Subcutaneous adipose tissue (tissue), 4 donors: ENCODE measurements around the gene GLI2. TPM values are rescaled to one million over a fixed set of nuclear protein-coding genes. Genes with fewer than 3 reads are reported as not detected.

Experiments used
- total RNA-seq, 4 donors: library from RNA; depleted of rRNA; stranded (reverse); fragments of >200 nt; gene quantifications; one replicate each; pipeline ENCODE4 v1.1.0, GENCODE V29; 2016
- TF ChIP-seq, protein P1 (sequence below): fragments of 450-650 bp; IDR thresholded peaks from one replicate; pipeline ENCODE4 v1.5.1; 2016; ENCODE audit warnings: low read depth, mild to moderate bottlenecking, control low read depth, antibody characterized with exemption, moderate library complexity

GLI2 gene
- total RNA-seq, 4 donors from 2014 or later, result 0.82 to 1.5 (median 1.0) TPM

DNA sequence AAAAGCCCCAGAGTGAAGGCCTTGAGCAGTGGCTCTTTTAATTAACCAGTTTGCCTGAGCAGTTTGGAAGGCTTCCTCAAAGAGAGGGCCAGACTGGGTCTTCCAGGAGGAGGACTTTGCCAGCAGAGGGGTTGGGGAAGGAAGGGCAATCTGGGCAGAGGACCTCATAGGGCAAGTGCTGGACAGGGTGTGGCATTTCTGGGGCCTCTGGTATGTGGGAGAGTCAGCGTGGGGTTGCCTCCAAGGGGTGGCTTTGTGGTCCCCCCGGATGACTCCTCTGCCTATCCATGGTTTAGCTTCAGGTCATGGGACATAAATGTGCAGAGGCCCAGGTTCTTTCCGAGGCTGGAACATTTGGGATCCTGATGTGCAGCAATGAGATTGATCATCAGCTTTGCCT is 12.6 kb downstream of the GLI2 start:
- TF ChIP-seq, protein P1, sequence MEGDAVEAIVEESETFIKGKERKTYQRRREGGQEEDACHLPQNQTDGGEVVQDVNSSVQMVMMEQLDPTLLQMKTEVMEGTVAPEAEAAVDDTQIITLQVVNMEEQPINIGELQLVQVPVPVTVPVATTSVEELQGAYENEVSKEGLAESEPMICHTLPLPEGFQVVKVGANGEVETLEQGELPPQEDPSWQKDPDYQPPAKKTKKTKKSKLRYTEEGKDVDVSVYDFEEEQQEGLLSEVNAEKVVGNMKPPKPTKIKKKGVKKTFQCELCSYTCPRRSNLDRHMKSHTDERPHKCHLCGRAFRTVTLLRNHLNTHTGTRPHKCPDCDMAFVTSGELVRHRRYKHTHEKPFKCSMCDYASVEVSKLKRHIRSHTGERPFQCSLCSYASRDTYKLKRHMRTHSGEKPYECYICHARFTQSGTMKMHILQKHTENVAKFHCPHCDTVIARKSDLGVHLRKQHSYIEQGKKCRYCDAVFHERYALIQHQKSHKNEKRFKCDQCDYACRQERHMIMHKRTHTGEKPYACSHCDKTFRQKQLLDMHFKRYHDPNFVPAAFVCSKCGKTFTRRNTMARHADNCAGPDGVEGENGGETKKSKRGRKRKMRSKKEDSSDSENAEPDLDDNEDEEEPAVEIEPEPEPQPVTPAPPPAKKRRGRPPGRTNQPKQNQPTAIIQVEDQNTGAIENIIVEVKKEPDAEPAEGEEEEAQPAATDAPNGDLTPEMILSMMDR, result no peak

DNA sequence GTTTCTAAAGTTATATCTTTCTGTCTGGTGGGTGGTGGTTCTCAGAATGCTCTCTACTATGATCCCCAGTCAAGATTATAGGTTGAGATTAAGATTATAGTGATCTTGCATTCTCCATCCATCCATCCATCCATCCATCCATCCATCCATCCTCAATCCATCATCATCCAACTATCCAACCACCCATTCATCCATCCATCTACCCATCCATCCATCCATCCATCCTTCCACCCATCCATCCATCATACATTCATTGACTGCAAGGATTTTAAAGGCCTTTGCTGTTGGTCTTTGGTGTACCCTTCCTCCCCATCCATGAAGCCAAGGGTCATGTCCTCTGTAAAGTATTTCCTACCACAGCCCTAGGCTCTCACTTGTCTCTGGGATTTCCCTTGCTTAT is 13.1 kb downstream of the GLI2 start:
- TF ChIP-seq, protein P1, result no peak

DNA sequence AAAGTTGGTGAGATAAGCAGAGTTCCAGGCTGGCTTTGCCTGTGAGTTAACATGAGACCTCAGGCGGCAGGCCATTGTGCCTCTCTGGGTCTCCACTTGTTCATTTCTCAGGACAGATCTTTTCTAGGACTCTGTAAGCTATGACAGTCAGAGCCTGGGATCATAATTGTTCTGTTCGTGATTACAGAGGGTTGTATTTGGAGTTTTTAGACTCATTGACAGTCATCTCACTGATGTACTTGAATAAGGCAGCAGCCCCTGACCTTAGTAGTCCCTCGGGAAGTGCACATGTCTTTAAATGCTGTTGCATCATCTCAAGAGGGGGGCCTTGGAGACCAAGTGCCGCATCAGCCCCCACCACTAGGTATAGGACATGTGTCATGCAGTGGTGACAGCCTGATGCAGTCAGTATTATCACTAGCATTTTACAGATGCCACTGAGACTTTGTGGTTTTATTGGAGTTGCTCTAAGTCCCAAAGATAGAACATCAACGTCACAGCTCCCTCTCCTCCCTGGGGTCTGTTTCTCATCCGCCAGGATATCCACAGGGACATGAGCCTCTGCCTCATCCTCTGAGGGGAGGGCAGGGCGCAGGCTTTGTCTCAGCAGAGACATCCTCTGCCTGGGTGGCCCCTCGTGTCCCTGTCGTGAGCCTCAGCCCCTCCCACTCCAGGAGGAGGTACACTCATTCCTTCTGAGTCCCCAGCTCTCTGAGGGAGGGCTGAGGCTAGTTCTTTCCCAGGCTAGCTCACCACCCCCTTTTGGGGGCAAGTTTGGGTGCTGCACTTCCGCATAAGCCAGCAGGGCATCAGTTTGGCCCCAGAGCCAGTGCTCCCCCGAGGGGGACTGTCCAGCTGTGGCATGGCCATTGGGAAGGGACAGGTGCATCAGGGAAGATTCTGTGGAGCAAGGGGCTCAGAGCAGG is 14.1 kb downstream of the GLI2 start:
- TF ChIP-seq, protein P1, result no peak

DNA sequence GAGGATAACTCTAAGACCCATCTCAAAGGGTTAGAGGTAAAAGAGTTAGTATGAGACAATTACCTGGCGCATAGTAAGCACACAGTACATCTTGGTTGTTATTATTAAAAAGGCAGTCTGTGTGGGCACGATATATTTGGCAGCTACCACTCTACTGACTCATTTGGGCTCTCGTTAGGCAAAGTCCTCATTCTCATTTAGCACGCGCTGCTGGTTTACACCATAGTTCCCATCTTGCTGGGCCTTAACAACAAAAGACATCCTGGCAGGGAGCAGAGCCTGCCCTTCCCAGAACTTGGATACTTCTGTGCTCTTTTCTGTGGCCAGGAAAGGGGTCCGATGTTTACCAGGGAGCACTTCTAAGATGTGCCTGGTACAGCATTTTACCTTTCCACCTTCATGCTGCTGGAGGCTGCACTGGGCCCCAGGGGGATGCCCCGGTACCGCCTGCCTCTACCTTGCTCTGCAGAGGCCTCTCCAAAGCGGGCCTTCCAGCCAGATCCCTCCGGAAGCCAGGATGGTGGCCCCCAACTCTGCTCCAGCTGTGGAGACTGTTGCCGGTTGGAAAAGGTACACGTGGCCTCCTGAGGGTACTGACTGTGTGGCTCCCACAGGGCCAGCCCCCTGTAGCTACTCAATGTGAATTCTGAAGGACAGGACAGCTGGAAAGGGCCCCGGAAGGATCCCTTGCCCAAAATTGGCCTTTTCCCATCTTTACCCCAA is 15.0 kb downstream of the GLI2 start:
- TF ChIP-seq, protein P1, result no peak

DNA sequence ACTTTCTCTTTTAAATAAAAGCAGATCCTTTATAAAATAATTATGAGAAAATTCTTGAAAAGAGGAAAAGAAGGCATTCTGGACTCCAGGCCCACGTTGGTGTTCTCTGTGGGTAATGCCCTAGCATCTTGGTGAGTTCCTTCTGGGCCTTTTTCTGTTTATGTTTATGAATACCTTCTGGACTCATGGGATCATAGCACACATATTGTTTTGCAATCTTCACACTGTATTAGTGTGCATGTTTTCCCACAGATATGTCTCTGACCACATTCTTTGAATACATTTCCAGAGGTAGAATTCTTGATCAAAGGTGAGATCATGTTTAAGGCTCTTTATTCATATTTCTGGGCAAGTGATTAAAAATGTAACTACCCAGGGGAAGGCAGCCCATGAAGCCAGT is 15.9 kb downstream of the GLI2 start:
- TF ChIP-seq, protein P1, result no peak

DNA sequence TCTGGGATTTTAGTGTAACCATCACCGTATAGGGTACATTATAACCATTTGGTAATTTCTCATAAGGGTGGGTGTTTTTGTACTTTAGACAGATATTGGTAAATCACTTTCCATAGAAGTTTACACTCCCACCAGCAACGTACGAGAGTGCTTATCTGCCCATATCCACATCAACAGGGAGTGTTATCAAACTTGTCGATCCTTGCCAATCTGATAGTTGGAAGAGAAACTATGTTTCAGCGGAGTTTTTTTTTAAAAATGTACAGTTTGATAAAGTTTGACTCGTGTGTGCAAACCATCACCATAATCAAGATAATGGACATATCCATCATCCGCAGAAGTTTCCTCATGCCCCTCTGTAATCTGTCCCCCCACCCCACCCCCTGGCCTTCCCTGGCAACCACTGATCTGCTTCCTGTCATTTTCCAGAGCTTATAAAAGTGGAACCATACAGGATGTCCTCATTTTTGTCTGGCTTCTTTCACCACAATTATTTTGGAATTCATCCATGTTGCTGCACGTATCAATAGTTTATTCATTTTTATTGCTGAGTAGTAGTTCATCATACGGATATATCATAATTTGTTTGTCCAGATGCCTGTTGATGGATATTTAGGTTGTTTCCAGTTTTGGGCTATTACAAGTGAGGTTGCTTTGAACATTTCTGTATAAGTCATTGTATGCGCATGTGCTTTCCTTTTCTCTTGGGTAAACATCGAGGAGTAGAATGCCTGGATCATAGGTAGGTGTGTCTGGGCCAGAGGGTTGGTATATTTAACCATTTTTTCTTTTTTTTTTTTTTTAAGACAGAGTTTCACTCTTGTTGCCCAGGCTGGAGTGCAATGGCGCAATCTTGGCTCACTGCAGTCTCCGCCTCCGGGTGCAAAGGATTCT is 18.6 kb downstream of the GLI2 start:
- TF ChIP-seq, protein P1, result no peak
